ENCODE results near the gene CALN1.

GRCh38 chr7:72190146-72190545 lies 222.0 kb downstream of the CALN1 start:
- no peak for TF ChIP-seq POLR2A (IDR thresholded peaks at IDR 0.05)
- TF ChIP-seq CTCF (IDR thresholded peaks at IDR 0.05): no peak
- TF ChIP-seq POLR2AphosphoS5 (IDR thresholded peaks at IDR 0.05): no peak

All from prostate gland (tissue), 2 donors.